Tibial nerve (tissue), 4 donors: ENCODE data around the gene NR3C1.

ENCODE experiments used
- CTCF ChIP-seq, 5 experiments: fragments of 200-600 bp in 3 of 5; fragments of 450-650 bp in 2 of 5; sonication (generic) in 3 of 5; IDR thresholded peaks; one replicate each; pipeline ENCODE4 v1.5.1; 2016 to 2019; ENCODE audit warnings: antibody characterized with exemption in 5 of 5, mild to moderate bottlenecking in 3 of 5, moderate library complexity in 2 of 5
- EP300 ChIP-seq, 2 donors: sonication (generic); formaldehyde crosslinking; IDR thresholded peaks; one replicate each; pipeline ENCODE4 v1.6.1; 2017; ENCODE audit warnings: antibody characterized with exemption in 2 of 2, mild to moderate bottlenecking in 1 of 2
- POLR2A ChIP-seq, 2 donors: fragments of 450-650 bp; IDR thresholded peaks; one replicate each; pipeline ENCODE4 v1.6.1; 2017; ENCODE audit warnings: antibody characterized with exemption in 2 of 2, mild to moderate bottlenecking in 2 of 2, moderate library complexity in 2 of 2

GRCh38 chr5:143403593-143404415 is at the start of gene NR3C1:
- TF ChIP-seq CTCF (IDR thresholded peaks at IDR 0.05) (peak; percentile 55 to 93 (median 77)), POLR2A (IDR thresholded peaks at IDR 0.05) (peak in 1 of 2 donors; percentile 73), EP300 (IDR thresholded peaks at IDR 0.05) (no peak)
